Nephron (organoid): Measurements from ENCODE around the gene GLDN.

ENCODE experiments used
- H3K27ac Mint-ChIP-seq, 3 experiments: 2 replicates each; pipeline ENCODE4 v1.8.0; 2020; ENCODE audit warnings: mixed read lengths in 3 of 3, mild to moderate bottlenecking in 2 of 3, moderate library complexity in 1 of 3
- H3K27me3 Mint-ChIP-seq: 2 replicates; pipeline ENCODE4 v1.8.0; 2021; ENCODE audit warnings: low read depth, mild to moderate bottlenecking, moderate library complexity, mixed read lengths
- H3K36me3 Mint-ChIP-seq: 2 replicates; pipeline ENCODE4 v1.8.0; 2020; ENCODE audit warnings: low read depth, mixed read lengths
- H3K4me1 Mint-ChIP-seq: 2 replicates; pipeline ENCODE4 v1.8.0; 2020; ENCODE audit warnings: mixed read lengths
- H3K4me3 Mint-ChIP-seq, 3 experiments: 2 replicates each; pipeline ENCODE4 v1.8.0; 2020; ENCODE audit warnings: mild to moderate bottlenecking in 3 of 3, mixed read lengths in 3 of 3, moderate library complexity in 2 of 3
- H3K9me3 Mint-ChIP-seq: 2 replicates; pipeline ENCODE4 v1.8.0; 2020; ENCODE audit warnings: mixed read lengths
- TF ChIP-seq, protein P1 (sequence below), 3 experiments: fragments of 200-600 bp; sonication (generic); IDR thresholded peaks; one replicate each; pipeline ENCODE4 v1.5.0; 2021; ENCODE audit warnings: antibody characterized with exemption in 3 of 3; ENCODE audit not compliant: unreplicated experiment in 3 of 3

The GLDN gene

DNA sequence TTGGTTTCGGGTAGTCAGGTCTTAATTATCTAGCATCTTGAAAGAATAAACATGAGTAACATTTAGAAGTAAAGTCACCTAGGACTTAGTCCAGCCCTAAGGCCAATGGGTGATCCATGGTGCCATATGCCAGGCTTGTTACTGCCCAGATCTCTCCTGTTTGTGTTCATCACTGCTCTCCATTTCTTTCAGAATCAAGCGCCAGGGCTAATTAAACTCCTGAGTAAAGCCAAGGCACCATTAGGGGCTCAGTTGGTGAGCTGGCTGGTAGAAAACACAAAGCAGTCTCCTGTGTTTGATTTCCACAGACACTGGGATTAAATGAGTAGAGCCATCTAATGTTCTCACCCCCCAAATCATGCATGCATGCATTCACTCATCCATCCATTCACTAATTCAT, 14.4 kb upstream of the GLDN start:
- Mint-ChIP-seq H3K9me3 (no peaks in the 10 kb centered on the region), H3K36me3 (no peaks in the 10 kb centered on the region), H3K27ac (no peak overlapping the region), H3K4me1 (peaks cover 8% of the 10 kb centered on the region), H3K27me3 (no peaks in the 10 kb centered on the region), H3K4me3 (no peak overlapping the region)
- TF ChIP-seq, protein P1, sequence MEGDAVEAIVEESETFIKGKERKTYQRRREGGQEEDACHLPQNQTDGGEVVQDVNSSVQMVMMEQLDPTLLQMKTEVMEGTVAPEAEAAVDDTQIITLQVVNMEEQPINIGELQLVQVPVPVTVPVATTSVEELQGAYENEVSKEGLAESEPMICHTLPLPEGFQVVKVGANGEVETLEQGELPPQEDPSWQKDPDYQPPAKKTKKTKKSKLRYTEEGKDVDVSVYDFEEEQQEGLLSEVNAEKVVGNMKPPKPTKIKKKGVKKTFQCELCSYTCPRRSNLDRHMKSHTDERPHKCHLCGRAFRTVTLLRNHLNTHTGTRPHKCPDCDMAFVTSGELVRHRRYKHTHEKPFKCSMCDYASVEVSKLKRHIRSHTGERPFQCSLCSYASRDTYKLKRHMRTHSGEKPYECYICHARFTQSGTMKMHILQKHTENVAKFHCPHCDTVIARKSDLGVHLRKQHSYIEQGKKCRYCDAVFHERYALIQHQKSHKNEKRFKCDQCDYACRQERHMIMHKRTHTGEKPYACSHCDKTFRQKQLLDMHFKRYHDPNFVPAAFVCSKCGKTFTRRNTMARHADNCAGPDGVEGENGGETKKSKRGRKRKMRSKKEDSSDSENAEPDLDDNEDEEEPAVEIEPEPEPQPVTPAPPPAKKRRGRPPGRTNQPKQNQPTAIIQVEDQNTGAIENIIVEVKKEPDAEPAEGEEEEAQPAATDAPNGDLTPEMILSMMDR (IDR thresholded peaks at IDR 0.05; ENCODE audit: unreplicated experiment in 3 of 3) = no peak

DNA sequence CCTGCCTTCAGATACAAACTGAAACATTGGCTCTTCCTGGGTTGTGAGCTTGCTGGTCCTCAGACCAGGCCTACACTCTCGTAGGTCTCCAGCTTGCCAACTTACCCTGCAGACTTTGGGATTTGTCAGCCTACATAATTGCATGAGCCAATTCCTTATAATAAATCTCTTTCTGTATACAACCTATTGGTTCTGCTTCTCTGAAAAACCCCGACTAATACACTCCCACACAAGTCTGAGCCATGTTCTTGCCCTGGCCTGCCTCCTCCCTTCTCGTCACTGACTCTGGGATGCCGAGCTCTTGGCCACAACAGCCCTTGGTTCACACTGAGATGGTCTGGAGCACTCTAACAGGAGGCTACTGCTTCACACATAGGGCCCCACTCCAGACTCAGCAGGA, 12.5 kb upstream of the GLDN start:
- H3K36me3 Mint-ChIP-seq = no peaks in the 10 kb centered on the region
- TF ChIP-seq, protein P1 (IDR thresholded peaks at IDR 0.05; ENCODE audit: unreplicated experiment in 3 of 3) = no peak
- H3K27ac Mint-ChIP-seq = no peak overlapping the region
- H3K27me3 Mint-ChIP-seq = no peaks in the 10 kb centered on the region
- no peak overlapping the region for H3K4me3 Mint-ChIP-seq
- H3K9me3 Mint-ChIP-seq = no peaks in the 10 kb centered on the region
- no peaks in the 10 kb centered on the region for H3K4me1 Mint-ChIP-seq

DNA sequence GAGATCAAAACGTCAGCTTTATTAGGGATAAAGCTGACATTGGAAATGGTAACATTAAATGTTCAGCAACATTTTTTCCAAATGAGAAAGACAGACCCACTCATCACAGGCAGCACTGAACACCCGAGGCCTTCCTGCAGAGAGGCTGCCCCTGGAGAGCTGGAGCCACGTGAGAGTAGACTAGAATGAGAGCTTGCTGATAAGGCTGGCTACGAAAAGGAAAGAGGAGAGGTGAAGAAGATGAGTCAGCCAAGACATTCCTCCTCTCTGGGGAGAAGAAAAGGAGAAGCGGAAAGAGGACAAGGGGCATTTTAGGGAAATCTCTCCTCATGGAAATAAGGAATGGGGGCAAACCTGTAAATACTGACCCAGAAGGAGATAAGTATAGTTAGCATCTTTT, 10.3 kb upstream of the GLDN start:
- H3K4me1 Mint-ChIP-seq = peaks cover 6% of the 10 kb centered on the region
- no peak overlapping the region for H3K27ac Mint-ChIP-seq
- H3K4me3 Mint-ChIP-seq = no peak overlapping the region
- H3K27me3 Mint-ChIP-seq = no peaks in the 10 kb centered on the region
- no peaks in the 10 kb centered on the region for H3K9me3 Mint-ChIP-seq
- H3K36me3 Mint-ChIP-seq = no peaks in the 10 kb centered on the region
- TF ChIP-seq, protein P1 (IDR thresholded peaks at IDR 0.05; ENCODE audit: unreplicated experiment in 3 of 3) = no peak

DNA sequence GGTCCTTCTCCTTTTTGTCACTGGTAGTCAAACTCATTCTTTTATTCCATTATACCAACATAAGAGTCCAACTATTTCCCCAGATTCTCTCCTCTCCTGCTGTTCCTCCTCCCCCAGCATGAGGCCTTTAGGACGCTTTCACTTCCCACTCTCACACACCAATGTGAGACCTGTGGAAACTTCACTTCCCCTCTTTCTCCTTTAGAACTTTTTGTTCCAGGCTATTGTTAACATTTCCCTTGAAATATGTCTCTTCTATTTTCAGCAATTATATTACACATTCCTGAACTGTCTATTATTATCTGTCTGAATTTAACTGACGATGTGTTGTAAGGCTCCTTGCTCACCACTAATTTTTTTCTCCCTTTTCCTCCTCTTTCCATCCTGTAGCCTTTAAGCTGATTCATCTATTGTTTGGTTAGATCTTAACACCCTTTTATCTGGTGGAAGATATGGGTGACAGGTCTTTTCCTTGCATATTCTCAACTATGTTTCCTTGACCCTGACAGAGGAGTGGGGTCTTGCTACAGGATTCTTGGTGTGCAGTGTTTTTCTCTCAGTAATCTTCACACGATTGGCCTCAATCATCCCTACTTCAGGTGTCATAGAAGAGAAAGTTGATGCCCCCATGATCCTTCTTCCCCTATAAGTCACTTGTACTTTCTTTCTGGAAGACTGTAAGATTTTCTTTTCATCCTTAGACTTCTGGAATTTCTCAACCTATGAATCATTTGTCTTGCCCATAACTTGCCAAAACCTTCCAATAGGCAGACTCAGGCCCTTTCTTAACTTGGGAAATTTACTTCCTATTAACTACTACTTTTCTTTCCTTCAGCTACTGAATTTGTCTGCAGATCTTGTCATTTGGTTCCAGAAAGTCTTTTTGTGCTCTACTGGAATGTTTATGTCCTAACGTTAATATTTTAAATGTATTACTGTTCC, 9.0 kb upstream of the GLDN start:
- Mint-ChIP-seq H3K36me3 (no peaks in the 10 kb centered on the region), H3K9me3 (no peaks in the 10 kb centered on the region), H3K4me1 (peaks cover 6% of the 10 kb centered on the region), H3K4me3 (no peak overlapping the region), H3K27me3 (peaks cover 3% of the 10 kb centered on the region), H3K27ac (no peak overlapping the region)
- TF ChIP-seq, protein P1 (IDR thresholded peaks at IDR 0.05; ENCODE audit: unreplicated experiment in 3 of 3) = no peak

DNA sequence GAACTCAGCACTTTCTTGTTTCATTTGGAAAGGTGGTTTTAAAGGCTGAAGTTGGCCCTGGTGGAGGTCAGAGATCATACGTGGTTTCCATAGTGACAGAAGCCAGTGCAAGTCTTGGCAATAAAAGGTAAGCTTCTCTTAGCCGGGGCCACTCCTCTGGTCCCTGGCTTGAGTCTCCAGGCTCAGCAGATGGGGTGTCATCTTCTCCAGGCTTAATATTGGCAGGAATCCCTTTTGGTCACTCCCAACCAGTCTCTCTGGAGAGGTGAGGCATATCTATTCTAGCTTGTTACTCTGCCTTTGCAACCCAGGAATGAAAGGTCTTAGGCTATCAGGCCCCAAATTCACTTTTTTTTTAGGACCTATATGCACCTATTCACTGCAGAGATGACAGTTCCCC, 7.9 kb upstream of the GLDN start:
- Mint-ChIP-seq H3K9me3 (no peaks in the 10 kb centered on the region), H3K27ac (no peak overlapping the region), H3K27me3 (peaks cover 10% of the 10 kb centered on the region), H3K4me1 (peaks cover 6% of the 10 kb centered on the region), H3K36me3 (no peaks in the 10 kb centered on the region), H3K4me3 (no peak overlapping the region)
- TF ChIP-seq, protein P1 (IDR thresholded peaks at IDR 0.05; ENCODE audit: unreplicated experiment in 3 of 3) = no peak

DNA sequence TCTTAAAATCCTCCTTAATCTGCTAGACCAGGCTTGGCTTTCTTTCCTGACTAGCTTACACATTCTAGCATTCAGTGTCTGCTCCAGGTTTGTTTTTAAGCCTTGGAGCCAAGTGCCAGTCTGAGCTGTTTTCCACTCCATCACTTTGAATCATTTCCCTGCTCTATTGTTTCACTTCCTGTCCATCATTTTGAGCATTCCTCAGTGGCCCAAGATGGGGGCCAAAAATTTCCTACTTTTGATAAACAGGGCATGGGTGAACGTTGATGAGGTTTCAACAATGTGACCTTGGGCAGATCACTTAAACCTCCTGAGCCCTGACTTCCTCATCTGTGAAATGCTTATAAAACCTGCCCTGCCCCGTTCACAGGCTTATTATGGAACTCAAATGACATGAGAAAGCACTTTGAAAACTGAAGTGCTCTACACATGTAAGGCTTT, 7.4 kb upstream of the GLDN start:
- Mint-ChIP-seq H3K4me3 (no peak overlapping the region), H3K36me3 (no peaks in the 10 kb centered on the region), H3K9me3 (no peaks in the 10 kb centered on the region), H3K27me3 (peaks cover 15% of the 10 kb centered on the region), H3K27ac (no peak overlapping the region), H3K4me1 (peaks cover 6% of the 10 kb centered on the region)
- TF ChIP-seq, protein P1 (IDR thresholded peaks at IDR 0.05; ENCODE audit: unreplicated experiment in 3 of 3) = no peak
